Measurements from ENCODE around the gene TLR1. TPM values are rescaled to one million over a fixed set of nuclear protein-coding genes. Genes with fewer than 3 reads are reported as not detected.
"Not testable (repeated sequence)": the region's sequence is repeated elsewhere in the genome, so short reads cannot be mapped to it uniquely, and the experiment has no call there.

The TLR1 gene
- total RNA-seq, 1 donor from 2014 or later, result 0.36 TPM

DNA sequence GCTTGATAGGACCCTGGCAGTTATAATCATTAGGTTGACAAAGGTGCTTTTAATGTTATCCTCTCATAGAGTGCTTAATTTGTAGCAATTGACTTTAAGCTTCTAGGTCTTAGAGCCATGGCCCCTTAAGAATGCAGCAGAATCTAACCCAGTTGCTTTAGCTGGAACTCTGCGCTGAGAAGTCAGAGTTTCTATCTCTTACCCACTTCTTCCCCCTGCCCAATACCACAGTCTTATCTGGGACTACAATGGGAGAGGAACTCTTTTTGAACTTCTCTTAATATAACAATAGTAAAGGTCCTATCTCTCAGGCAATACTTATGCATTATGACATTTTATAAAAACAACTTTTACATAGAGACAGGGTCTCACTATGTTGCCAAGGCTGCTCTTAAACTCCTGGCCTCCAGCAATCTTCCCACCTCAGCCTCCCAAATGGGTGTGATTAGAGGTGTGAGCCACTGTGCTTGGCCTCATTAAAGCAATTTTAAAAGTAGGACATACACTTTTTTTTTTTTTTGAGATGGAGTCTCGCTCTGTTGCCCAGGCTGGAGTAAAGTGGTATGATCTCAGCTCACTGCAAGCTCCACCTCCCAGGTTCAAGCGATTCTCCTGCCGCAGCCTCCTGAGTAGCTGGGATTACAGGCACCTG is 23.6 kb downstream of the TLR1 start:
- H3K4me1 Mint-ChIP-seq (ENCODE audit: unreplicated experiment), result no peaks in the 10 kb centered on the region
- H3K27me3 Mint-ChIP-seq, result peaks cover 2% of the 10 kb centered on the region
- no peak overlapping the region for H3K4me3 Mint-ChIP-seq
- no peaks in the 10 kb centered on the region for H3K36me3 Mint-ChIP-seq
- no peak overlapping the region for H3K27ac Mint-ChIP-seq
- no peak for DNase-seq (ENCODE audit: extremely low spot score, unreplicated experiment)
- TF ChIP-seq, protein P1, sequence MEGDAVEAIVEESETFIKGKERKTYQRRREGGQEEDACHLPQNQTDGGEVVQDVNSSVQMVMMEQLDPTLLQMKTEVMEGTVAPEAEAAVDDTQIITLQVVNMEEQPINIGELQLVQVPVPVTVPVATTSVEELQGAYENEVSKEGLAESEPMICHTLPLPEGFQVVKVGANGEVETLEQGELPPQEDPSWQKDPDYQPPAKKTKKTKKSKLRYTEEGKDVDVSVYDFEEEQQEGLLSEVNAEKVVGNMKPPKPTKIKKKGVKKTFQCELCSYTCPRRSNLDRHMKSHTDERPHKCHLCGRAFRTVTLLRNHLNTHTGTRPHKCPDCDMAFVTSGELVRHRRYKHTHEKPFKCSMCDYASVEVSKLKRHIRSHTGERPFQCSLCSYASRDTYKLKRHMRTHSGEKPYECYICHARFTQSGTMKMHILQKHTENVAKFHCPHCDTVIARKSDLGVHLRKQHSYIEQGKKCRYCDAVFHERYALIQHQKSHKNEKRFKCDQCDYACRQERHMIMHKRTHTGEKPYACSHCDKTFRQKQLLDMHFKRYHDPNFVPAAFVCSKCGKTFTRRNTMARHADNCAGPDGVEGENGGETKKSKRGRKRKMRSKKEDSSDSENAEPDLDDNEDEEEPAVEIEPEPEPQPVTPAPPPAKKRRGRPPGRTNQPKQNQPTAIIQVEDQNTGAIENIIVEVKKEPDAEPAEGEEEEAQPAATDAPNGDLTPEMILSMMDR (conservative IDR thresholded peaks at IDR 0.05), result no peak
- H3K9me3 Mint-ChIP-seq, result peaks cover 6% of the 10 kb centered on the region

DNA sequence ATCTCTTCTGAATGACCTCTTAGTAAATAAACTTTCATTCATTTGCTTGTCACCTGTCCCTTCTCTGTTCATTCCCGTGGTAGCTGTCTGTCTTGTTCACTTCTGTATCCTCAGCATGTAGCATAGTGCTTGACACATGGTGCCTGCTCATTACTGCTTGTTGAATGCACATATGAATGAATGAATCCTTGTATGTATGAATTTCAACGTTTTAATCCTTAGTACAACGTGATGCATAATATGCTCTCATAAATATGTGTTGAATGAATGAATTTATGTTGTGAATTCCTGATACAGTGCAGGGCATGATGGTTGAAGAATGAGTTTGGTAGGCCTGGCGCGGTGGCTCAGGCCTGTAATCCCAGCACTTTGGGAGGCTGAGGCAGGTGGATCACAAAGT is 24.8 kb downstream of the TLR1 start:
- no peaks in the 10 kb centered on the region for H3K4me1 Mint-ChIP-seq (ENCODE audit: unreplicated experiment)
- TF ChIP-seq, protein P1 (conservative IDR thresholded peaks at IDR 0.05), result no peak
- peaks cover 2% of the 10 kb centered on the region for H3K27me3 Mint-ChIP-seq
- peaks cover 6% of the 10 kb centered on the region for H3K9me3 Mint-ChIP-seq
- H3K36me3 Mint-ChIP-seq, result no peaks in the 10 kb centered on the region
- no peak overlapping the region for H3K4me3 Mint-ChIP-seq
- DNase-seq (ENCODE audit: extremely low spot score, unreplicated experiment), result no peak
- no peak overlapping the region for H3K27ac Mint-ChIP-seq

DNA sequence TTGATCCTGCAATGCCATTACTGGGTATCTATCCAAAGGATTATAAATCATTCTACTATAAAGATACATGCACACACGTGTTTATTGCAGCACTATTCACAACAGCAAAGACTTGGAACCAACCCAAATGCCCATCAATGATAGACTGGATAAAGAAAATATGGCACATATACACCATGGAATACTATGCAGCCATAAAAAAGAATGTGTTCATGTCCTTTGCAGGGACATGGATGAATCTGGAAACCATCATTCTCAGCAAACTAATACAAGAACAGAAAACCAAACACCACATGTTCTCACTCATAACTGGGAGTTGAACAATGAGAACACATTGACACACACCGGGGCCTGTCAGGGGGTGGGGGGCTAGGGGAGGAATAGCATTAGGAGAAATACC is 26.7 kb downstream of the TLR1 start:
- H3K4me3 Mint-ChIP-seq; H3K36me3 Mint-ChIP-seq; H3K27ac Mint-ChIP-seq; H3K4me1 Mint-ChIP-seq (ENCODE audit: unreplicated experiment); H3K27me3 Mint-ChIP-seq; DNase-seq (ENCODE audit: extremely low spot score, unreplicated experiment): not testable (repeated sequence)
- peaks cover 15% of the 10 kb centered on the region for H3K9me3 Mint-ChIP-seq

DNA sequence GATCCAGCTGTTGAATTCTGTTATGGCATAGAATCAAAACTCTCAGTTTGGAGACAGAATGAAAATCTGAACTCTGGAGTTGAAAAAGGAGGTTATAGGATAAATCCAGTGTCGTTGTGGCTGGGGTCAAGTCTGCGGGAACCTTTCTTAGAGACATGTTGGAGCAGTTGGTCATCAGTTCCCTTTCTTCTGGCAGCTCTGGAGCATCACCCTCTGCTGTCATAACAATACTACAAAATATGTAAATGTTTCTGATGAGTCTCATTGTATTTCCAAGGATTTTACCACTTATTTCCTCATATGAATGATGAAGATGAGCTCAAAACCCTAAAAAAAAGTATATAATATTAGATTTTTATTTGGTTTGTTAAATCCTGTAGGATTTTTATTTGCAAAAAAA is 29.3 kb downstream of the TLR1 start:
- Mint-ChIP-seq H3K4me3 (no peak overlapping the region), H3K9me3 (peaks cover 15% of the 10 kb centered on the region), H3K27me3 (no peaks in the 10 kb centered on the region), H3K4me1 (ENCODE audit: unreplicated experiment) (no peaks in the 10 kb centered on the region), H3K36me3 (no peaks in the 10 kb centered on the region), H3K27ac (no peak overlapping the region)
- TF ChIP-seq, protein P1 (conservative IDR thresholded peaks at IDR 0.05), result no peak
- DNase-seq (ENCODE audit: extremely low spot score, unreplicated experiment), result no peak

DNA sequence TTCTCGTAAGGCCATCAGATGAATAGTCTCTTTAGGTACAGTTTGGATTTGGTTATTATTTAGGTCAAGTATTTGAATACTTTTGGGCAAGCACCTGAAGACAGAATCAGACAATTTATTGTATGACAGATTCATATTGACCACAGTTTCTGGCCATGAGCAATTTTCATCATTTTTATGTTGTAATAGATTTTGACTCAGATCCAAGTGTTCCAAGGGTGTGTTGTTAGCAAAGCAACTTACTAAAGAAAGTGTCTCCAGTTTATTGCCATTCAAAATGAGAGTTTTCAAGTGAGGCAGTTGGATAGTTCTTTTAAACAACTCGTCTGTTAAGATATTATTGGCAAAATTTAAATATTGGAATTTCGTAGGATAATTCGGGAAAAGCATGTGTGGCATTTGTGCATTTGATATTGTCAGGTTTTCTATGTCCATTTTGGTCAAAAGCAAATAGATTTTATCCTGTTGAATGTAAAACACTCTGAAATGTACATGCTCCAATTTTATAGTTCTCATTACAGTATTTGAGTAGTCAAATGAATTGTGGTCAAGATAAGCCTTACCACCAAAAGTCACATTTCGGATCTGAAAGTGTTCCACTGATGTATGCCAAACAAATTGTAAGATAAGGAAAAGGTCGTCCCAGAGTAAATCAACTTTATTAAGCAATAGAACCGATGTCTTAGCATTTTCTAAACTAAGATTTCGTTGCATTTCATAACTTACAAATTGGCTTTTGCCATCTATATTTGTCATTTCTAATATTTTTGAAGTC is 30.2 kb downstream of the TLR1 start:
- no peak for DNase-seq (ENCODE audit: extremely low spot score, unreplicated experiment)
- Mint-ChIP-seq H3K36me3 (no peaks in the 10 kb centered on the region), H3K9me3 (peaks cover 15% of the 10 kb centered on the region), H3K27ac (no peak overlapping the region), H3K4me1 (ENCODE audit: unreplicated experiment) (peaks cover under 1% of the 10 kb centered on the region), H3K27me3 (no peaks in the 10 kb centered on the region), H3K4me3 (no peak overlapping the region)
- TF ChIP-seq, protein P1 (conservative IDR thresholded peaks at IDR 0.05), result no peak

DNA sequence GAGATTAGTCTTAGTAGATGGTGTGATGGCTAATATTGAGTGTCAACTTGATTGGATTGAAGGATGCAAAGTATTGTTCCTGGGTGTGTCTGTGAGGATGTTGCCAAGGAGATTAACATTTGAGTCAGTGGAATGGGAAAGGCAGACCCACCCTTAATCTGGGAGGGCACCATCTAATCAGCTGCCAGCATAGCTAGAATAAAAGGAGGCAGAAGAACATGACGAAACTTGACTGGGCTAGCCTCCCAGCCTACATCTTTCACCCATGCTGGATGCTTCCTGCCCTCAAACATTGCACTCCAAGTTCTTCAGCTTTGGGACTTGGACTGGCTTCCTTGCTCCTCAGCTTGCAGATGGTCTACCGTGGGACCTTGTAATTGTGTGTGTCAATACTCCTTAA is 34.3 kb downstream of the TLR1 start:
- not testable (repeated sequence) for H3K9me3 Mint-ChIP-seq; H3K4me3 Mint-ChIP-seq; DNase-seq (ENCODE audit: extremely low spot score, unreplicated experiment); H3K36me3 Mint-ChIP-seq; H3K27me3 Mint-ChIP-seq
- Mint-ChIP-seq H3K4me1 (ENCODE audit: unreplicated experiment) (peaks cover 13% of the 10 kb centered on the region), H3K27ac (peak overlapping the region; percentile 6)
